Vagina (tissue), 2 donors: Measurements from ENCODE around the gene NONO.

Experiments
- POLR2A ChIP-seq, 2 donors: fragments of 450-650 bp; IDR thresholded peaks; one replicate each; pipeline ENCODE4 v1.6.1; 2017; ENCODE audit warnings: antibody characterized with exemption in 2 of 2, mild to moderate bottlenecking in 2 of 2, moderate library complexity in 2 of 2
- POLR2AphosphoS5 ChIP-seq, 2 donors: sonication (generic); formaldehyde crosslinking; IDR thresholded peaks; one replicate each; pipeline ENCODE4 v1.9.0; 2017; ENCODE audit warnings: antibody characterized with exemption in 2 of 2, mild to moderate bottlenecking in 2 of 2, low read depth in 1 of 2; ENCODE audit not compliant: insufficient read depth in 1 of 2
- TF ChIP-seq, protein P1 (sequence below), 3 experiments: fragments of 450-650 bp in 2 of 3; fragments of 200-600 bp in 1 of 3; sonication (generic) in 1 of 3; IDR thresholded peaks; one replicate each; pipeline ENCODE4 v1.5.1; 2017 to 2019; ENCODE audit warnings: antibody characterized with exemption in 3 of 3, mild to moderate bottlenecking in 2 of 3, moderate library complexity in 2 of 3

DNA sequence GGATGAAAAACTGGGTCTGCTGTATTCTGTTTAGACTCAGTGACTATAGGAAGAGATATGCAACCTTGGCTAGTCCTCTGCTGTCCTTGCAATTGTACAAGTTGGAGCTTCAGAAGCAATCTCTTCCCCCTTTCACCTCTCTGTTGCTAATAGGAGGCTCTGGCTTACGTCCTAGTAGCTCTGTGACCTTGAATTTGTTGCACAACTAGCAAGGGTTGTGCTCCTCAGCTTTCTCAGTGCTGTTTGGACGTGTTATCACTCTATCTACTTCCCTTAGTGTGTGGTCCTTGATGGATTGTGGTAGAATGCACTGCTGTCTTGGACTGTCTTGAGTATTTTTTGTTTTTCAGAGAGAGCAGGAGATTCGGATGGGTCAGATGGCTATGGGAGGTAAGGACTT is 14.7 kb downstream of the NONO start:
- TF ChIP-seq, protein P1, sequence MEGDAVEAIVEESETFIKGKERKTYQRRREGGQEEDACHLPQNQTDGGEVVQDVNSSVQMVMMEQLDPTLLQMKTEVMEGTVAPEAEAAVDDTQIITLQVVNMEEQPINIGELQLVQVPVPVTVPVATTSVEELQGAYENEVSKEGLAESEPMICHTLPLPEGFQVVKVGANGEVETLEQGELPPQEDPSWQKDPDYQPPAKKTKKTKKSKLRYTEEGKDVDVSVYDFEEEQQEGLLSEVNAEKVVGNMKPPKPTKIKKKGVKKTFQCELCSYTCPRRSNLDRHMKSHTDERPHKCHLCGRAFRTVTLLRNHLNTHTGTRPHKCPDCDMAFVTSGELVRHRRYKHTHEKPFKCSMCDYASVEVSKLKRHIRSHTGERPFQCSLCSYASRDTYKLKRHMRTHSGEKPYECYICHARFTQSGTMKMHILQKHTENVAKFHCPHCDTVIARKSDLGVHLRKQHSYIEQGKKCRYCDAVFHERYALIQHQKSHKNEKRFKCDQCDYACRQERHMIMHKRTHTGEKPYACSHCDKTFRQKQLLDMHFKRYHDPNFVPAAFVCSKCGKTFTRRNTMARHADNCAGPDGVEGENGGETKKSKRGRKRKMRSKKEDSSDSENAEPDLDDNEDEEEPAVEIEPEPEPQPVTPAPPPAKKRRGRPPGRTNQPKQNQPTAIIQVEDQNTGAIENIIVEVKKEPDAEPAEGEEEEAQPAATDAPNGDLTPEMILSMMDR (IDR thresholded peaks at IDR 0.05), result no peak
- TF ChIP-seq POLR2A (IDR thresholded peaks at IDR 0.05) (no peak), POLR2AphosphoS5 (IDR thresholded peaks at IDR 0.05; ENCODE audit: insufficient read depth in 1 of 2, low read depth in 1 of 2) (no peak)
